HG03045 (cell line): ENCODE results near the gene TBX2.

Source experiments
- ATAC-seq: cut with Tn5 transposase; IDR thresholded peaks from one replicate; pipeline ENCODE4 v1.9.1; 2021; ENCODE audit warnings: mild to moderate bottlenecking, moderate library complexity; ENCODE audit not compliant: unreplicated experiment

Gene TBX2

GRCh38 chr17:61450641-61451537, 51.2 kb downstream of the TBX2 start:
- no peak for ATAC-seq

DNA sequence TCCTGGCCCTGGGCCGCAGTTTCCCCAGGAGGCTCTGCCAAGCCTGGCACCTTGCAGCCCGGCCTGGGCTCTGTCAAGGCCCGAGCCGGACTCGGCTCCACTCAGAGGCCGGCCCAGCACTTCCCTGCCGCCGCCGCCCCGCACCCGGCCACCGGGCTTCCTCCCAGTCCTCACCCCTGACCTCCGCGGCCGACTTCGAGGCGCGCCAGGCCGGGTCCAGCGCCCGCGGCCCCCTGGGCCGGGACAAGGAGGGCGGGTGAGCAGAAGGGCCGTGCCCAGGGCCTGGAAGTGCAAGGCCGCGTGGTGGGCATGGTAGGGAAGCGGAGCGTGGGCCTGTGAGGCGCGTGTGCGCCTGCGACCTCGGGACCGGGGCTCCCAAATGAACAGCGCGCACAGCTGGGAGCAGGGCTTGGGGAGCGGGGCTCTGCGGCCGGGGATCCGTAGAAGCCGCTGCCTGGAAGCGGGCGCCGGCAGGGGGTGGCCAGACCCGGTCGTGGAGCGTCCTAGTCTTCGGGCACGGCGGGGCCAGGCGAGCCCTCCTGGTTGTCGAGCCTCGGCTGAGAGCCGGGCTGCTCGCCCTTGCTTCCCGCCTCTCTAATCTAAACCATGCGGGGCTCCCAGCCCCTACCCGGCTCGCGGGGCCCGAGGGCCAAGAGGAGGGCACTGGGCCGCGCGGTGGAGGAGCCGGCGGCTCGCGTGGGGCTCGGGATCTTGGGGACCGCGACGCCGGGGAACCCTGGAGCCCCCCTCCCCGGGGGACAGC, 52.1 kb downstream of the TBX2 start:
- no peak for ATAC-seq

GRCh38 chr17:61452301-61453290, 53.0 kb downstream of the TBX2 start, which contains the start of gene TBX4:
Gene TBX4, plus strand, starts transcription at chr17:61452422. Its CDS starts 4,069 bp downstream, at chr17:61456491.
- no peak for ATAC-seq

GRCh38 chr17:61453566-61454380, 54.1 kb downstream of the TBX2 start:
- no peak for ATAC-seq

DNA sequence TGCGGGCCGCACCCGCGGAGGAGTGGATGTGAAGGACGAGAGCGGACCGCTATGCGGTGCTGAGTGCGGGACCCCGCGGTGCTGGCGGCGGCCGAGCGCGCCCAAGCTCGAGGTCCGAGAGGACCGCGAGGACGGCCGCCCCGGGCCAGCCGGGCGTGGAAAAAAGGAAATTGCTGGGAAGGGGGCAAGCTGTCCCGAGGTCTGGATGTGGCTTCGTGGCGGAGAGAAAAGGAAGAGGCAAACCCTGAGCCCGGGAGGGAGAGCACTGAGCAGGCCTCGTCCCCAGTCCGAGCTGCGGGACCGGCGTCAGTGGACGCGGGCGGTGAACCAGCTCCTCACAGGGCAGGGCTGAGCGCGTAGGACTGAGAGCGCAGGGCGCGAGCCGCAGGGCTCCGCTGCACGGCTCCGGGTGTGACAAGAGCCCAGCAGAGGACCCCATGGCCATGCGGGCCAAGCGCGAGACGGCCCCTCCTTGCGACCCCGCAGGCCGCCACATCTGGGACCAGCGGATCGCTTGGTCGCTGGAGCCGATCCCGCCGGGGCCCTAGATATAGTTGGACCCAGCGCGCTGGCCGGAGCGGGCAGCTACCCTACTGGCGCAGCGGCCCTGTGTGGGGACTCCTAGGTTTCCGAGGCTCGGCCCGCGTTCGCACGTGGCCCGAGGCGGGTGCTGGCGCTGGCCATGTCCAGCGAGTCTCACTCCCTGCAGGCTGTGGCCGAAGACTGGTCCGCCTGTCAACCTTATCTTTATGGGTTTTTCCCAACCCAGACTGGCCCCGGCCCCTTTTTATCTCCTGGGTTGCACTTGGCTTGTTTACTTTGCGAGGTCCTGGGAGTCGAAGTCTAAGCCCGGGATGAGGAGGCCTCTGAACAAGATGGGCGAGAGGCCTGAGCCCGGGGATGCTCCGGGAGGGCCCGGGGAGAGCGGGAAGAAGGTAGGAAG, 55.0 kb downstream of the TBX2 start:
- no peak for ATAC-seq

DNA sequence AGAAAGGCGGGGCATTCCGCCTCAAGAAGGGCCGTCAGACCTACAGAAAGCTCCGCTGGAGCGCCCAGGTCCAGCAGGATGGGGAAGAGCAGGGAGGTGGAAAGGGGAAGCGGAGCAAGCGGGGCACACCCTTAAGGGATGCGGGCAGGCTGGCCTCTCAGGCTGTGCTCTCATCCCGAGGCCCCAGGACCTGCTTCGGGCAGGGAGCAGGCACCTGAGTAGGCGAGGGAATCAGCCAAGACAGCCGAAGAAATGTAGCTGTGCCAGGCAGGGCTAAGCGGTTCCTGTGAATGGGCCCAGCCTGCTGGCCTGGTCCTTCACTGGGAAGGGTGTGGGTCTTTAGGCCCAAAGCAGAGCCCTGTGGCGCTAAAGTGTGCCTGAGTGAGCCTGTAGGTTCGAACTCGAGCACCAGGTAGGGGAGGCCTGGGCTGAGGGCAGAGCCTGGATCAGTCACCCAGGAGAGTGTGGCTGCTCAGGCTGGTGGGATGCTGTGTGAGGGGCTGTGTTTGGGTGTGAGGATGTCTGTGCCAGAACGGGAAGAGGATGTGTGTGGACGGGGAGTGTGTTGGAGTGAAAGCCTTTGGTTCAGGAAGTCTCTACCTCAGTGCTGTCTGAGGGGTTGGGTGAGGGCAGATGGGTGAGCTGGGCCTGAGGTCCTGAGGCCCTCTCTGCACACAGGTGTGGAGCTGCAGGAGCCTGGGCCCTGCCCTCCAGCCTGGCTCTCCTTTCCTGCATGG, 55.8 kb downstream of the TBX2 start:
- ATAC-seq = no peak

DNA sequence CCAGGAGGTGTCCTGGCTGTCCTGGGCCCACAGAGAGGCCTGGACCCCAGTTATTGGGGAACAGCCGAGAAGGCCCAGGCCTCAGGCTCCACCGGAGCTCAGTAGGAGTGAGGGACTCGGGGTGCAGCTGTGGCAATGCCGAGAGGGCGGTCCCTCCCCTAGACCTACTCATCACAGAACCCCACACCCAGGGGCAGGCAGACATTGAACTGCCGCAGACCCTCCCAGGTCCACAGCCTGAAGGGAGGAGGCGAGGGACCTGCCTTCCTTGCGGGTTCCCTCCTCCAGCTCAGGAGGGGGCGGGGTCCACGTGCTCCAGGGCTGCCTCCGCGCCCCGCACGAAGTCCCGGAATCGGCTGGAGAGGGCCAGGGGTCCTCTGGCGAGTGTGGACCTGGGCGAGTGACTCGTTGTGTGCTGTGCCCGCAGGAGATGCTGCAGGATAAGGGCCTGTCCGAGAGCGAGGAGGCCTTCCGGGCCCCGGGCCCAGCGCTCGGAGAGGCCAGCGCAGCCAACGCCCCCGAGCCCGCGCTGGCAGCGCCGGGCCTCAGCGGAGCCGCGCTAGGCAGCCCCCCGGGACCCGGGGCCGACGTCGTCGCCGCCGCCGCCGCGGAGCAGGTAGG, 56.5 kb downstream of the TBX2 start:
- ATAC-seq = no peak

GRCh38 chr17:61456688-61457225, 57.1 kb downstream of the TBX2 start:
- no peak for ATAC-seq

DNA sequence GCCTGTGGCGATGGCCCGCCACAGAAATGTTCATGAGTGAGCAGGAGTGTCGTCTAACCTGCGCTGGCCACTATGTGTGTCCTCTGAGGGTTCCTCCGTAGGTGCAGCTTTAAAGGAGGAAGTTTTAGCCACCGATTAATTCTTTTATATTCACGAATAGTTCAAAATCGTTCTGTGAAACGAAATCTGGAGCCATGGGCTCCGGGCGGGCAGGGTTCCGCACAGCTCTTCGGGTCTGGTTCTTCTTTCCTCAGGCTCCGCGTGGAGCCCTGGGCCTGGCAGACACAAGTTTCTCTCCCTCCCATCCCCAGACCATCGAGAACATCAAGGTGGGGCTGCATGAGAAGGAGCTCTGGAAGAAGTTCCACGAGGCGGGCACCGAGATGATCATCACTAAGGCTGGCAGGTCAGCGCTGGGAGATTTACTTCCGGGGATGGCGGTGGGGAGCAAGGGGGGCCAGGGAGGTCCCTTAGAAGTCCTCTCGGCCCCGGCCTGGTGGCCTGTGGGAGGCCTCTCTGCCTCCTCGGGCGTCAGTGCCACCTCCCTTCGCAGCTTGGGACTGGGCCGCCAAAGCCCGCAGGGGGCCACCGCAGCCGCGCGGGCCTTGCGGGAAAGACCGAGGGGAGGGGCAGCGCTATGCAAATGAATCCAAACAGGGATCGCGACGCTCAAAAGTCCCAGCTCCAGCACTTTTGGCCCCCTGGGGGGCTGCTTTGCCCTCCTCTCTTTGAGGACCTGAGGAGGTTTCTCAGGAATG, 57.8 kb downstream of the TBX2 start:
- no peak for ATAC-seq

GRCh38 chr17:61458000-61458399, 58.4 kb downstream of the TBX2 start:
- no peak for ATAC-seq

DNA sequence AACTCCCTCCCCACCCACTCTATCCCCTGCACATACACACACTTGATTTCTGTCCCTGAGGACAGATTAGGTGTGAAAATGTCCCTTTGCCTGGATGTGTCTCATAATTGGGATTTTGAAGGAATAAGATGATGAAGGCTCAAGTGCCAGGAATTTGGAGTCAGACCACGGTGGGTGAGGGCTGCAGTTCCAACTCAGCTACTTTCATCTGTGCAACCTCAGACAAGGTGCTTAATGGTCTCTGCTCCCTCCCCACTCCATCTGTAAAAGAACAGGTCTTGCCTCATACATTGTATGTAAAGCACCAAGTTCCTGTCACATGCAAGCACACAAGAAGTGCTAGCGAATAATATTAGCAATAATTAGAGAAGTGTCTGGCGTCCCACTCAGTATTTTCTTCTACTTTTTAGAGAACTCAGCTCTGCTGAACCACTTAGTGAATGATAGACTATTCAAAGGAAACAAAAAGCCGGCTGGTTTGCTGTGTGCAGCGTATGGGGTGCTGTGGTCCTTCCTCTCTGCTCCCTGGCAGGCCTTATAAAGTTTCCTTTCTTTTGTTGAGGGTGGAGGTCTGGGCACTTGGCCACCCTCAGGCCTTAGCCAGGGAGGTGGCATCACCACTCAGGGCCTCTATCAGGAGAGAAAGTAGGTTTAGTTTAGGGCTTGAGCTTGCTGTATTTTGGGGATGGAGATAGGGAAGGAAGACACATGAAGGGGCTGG, 58.9 kb downstream of the TBX2 start:
- ATAC-seq = no peak
